ENCODE measurements around the gene CDYL2. TPM values are rescaled to one million over a fixed set of nuclear protein-coding genes. Genes with fewer than 3 reads are reported as not detected.

CDYL2 gene
- total RNA-seq, result 1.0 and 2.0 TPM in 2 replicates

GRCh38 chr16:80804526-80805383 is at the start of gene CDYL2:
Gene CDYL2, minus strand, starts transcription at chr16:80804598. Its CDS starts 425 bp downstream, at chr16:80804173.

Other genes starting within 250 kb of the CDYL2 start
- gene CMC2, start 202.3 kb upstream of the CDYL2 start, total RNA-seq, result 23.3 and 31.3 TPM in 2 replicates
- gene CENPN, start 202.6 kb upstream of the CDYL2 start, total RNA-seq, result 4.9 and 9.3 TPM in 2 replicates
- 21.9 and 22.5 TPM in 2 replicates for gene ATMIN, start 231.2 kb upstream of the CDYL2 start, total RNA-seq